Brain microvascular endothelial cell (primary cell): ENCODE results near the gene EVX1.

Source experiments
- DNase-seq: peaks from one replicate; pipeline ENCODE4 v3.0.0-alpha.2; 2020
- H3K27ac ChIP-seq: fragments of 250-450 bp; sonication (Bioruptor Pico); 2 replicates; pipeline ENCODE4 v1.5.1; 2020; ENCODE audit warnings: mild to moderate bottlenecking, moderate library complexity
- H3K27me3 ChIP-seq: fragments of 250-450 bp; sonication (Bioruptor Pico); replicated peaks from 2 replicates; pipeline ENCODE4 v1.5.1; 2020; ENCODE audit warnings: mild to moderate bottlenecking
- H3K36me3 ChIP-seq: fragments of 250-450 bp; sonication (Bioruptor Pico); replicated peaks from 2 replicates; pipeline ENCODE4 v1.5.1; 2020; ENCODE audit warnings: mild to moderate bottlenecking
- H3K4me3 ChIP-seq: 2 replicates; pipeline ENCODE4 v1.5.1; 2011; ENCODE audit warnings: low read depth, mild to moderate bottlenecking, control low read depth, low read length, moderate library complexity
- in situ Hi-C: cut with HindIII; loops from 2 replicates; pipeline ENCODE4 v1.10.0; 2017; ENCODE audit warnings: low sequenced_read_pairs, low pct_ligation_motif_present
- TF ChIP-seq, protein P1 (sequence below): IDR thresholded peaks from 2 replicates; pipeline ENCODE4 v1.5.1; 2011; ENCODE audit warnings: low read depth, mild to moderate bottlenecking, moderate library complexity, low read length, control low read depth, inconsistent platforms; ENCODE audit errors: missing control alignments

The EVX1 gene

DNA sequence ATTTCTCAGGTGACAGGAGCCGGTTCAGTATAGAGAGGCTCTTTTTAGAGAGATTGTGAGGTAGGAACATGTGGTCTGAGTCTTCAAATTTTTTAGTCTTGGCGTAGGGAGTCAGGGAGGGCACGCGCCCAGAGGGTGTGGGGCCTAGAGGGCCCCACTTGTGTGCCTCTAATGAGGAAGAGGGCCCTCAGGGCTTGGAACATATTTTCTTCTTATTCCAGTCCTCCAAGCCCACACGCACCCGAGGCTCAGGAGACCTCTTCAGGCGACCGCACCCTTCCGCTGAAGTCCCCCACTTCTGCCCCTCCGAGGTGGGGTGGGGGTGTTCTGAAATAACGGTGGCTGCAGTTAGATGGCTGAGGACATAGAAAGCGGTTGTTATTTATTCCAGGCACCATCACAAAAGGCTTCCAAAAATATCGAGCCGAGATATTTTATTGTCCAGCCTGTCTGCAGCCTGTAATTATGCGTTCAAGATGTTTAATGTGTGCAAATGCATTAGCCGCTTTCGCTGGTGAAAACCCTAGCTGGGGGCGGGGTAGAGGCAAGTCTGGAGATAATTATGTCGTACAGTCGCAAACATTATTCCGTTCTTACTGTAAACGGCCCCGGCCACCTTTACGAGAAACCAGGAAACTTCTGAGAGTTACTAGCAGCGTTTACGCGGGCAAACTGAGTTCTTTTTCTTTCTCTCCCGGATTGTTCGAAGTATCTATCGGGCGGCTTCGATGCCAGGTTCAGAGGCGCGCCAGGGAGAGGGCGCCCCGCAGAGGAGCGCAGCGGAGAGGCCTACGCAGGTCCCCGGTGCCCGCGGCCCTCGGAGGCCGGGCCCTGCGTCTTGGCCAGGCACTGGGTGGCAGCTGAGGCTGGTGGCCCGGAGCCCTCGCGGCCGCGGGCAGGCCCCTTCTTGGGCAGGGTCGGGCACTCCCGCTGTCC lies 29.8 kb upstream of the EVX1 start:
- in situ Hi-C loops, result loop anchor here (25.0 kb wide), 1 partner anchor 375 kb away; no protein-coding TSS in a partner anchor

DNA sequence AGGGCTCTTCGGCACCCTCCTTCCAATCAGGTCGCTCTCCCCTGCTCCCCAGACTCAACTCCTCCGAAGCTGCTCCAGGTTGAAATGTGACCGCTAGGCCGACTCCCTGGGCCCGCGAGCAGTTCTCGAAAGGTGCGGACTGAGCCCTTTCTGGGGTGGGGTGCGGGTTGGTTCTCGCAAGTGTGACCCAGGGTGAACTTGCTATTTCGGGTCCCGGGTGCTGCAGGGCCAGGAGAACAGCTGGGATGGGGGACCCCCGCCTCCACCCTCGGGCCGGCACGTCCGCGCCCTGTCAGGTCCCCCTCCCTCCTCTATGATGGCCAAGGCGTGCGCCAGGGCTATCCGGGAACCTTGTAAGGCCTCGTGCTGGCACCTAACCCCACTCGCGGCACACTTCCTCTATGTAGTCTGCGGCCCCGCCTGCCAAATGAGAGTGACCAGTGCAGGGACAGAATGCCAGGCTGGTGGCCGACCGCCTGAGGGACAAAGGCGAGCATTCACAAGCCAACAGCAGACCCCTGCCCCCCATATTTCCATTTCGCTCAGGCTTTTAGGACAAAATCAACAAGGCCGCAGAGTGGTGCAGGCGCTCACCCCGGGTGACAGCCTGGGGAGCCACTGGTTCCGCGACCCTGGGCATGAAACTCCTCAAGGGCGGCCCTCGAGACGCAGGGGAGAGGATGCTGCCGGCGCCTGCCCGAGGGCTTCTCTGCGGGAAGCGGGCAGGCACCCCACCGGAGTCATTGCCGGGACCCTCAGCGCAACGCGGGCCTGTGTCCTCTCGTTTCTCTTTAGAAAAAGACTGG lies 29.0 kb upstream of the EVX1 start:
- TF ChIP-seq, protein P1, sequence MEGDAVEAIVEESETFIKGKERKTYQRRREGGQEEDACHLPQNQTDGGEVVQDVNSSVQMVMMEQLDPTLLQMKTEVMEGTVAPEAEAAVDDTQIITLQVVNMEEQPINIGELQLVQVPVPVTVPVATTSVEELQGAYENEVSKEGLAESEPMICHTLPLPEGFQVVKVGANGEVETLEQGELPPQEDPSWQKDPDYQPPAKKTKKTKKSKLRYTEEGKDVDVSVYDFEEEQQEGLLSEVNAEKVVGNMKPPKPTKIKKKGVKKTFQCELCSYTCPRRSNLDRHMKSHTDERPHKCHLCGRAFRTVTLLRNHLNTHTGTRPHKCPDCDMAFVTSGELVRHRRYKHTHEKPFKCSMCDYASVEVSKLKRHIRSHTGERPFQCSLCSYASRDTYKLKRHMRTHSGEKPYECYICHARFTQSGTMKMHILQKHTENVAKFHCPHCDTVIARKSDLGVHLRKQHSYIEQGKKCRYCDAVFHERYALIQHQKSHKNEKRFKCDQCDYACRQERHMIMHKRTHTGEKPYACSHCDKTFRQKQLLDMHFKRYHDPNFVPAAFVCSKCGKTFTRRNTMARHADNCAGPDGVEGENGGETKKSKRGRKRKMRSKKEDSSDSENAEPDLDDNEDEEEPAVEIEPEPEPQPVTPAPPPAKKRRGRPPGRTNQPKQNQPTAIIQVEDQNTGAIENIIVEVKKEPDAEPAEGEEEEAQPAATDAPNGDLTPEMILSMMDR, result no peak
- peaks cover 88% of the 10 kb centered on the region for H3K27me3 ChIP-seq

More for the DNA sequence above, 29.8 kb upstream of the EVX1 start:
- H3K27me3 ChIP-seq, result peaks cover 95% of the 10 kb centered on the region
- DNase-seq, result no peak
- TF ChIP-seq, protein P1, result no peak
- no peak overlapping the region for H3K27ac ChIP-seq
- no peaks in the 10 kb centered on the region for H3K36me3 ChIP-seq
- no peak overlapping the region for H3K4me3 ChIP-seq

DNA sequence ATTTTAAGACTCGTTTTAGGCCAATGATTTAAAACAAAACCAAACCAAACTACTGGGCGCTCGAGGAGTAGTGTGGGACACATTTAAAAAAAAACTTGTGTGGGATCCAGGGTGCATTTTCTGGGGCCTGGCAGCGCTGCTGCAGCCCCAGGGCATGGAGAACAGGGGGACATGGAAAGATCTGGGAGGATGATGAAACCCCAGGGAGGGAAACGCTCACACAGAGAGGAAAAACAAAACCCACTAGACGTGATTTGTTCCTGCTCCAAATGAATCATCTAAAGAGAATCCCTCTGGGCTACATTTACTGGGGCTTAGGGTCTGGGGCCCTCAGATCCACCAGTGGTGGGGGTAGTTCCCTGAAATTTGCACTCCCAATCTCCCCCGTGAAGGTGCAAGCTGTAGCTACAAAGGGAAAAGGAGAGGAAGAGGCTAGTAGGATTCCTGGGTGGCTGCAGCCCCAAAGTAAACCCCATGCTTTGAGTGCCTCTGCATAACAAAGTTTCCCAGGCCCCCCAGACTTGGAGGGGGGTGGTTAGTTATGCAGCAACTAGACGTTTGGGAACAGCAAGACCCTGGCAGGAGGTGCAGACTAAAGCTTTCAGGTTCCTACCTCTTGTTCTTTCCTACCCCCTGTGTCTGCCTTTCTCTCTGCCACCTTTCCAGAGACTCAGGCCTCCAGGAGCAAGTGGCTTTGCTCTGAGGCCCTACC lies 28.2 kb upstream of the EVX1 start:
- TF ChIP-seq, protein P1, result no peak
- peaks cover 85% of the 10 kb centered on the region for H3K27me3 ChIP-seq
- no peaks in the 10 kb centered on the region for H3K36me3 ChIP-seq
- H3K27ac ChIP-seq, result no peak overlapping the region
- no peak overlapping the region for H3K4me3 ChIP-seq
- in situ Hi-C loops, result loop anchor here (25.0 kb wide), 1 partner anchor 373 kb away; no protein-coding TSS in a partner anchor
- DNase-seq, result no peak

More for the DNA sequence above, 29.0 kb upstream of the EVX1 start:
- no peak overlapping the region for H3K4me3 ChIP-seq
- no peaks in the 10 kb centered on the region for H3K36me3 ChIP-seq
- in situ Hi-C loops, result loop anchor here (25.0 kb wide), 1 partner anchor 374 kb away; no protein-coding TSS in a partner anchor
- DNase-seq, result no peak
- H3K27ac ChIP-seq, result no peak overlapping the region

DNA sequence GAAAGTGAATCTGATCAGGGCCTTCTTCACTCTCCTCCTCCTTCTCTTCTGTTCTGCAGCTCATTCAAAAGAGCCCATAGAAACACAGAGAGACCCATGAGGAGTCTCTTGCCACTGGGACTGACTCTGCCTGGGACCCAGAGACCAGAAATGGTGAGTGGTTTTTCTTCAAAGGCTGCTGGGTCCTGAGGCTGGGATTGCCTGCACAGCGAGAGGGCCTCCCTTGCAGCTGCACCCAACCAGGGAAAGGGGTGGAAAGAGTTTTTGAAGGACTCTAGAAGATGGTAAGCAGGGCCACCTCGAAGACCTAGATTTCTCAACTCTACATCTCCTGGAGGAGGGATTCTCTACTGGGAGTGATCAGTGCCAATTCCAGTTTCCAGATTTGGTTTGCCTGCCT lies 27.2 kb upstream of the EVX1 start:
- Histone ChIP-seq H3K36me3 (no peaks in the 10 kb centered on the region), H3K27ac (no peak overlapping the region), H3K4me3 (no peak overlapping the region), H3K27me3 (peaks cover 88% of the 10 kb centered on the region)
- no peak for DNase-seq
- TF ChIP-seq, protein P1, result no peak
- in situ Hi-C loops, result loop anchor here (25.0 kb wide), 1 partner anchor 372 kb away; no protein-coding TSS in a partner anchor

DNA sequence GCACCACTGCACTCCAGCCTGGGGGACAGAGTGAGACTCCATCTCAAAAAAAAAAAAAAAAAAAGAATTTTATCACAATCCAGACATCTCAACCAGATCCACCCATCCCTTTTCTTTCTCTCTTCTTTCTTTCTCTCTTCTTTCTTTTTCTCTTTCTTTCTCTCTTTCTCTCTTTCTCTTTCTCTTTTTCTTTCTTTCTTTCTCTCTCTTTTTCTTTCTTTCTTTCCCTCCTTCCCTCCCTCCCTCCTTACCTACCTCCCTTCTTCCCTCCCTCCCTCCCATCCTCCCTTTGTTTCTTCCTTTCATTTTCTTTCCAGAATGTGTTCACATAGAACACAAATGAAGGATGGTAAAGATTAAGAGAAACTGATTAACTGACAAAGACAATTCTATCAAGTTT lies 24.7 kb upstream of the EVX1 start:
- in situ Hi-C loops, result loop anchor here (25.0 kb wide), 1 partner anchor 369 kb away; no protein-coding TSS in a partner anchor
- no peak for DNase-seq
- H3K27ac ChIP-seq, result no peak overlapping the region
- TF ChIP-seq, protein P1, result no peak
- H3K27me3 ChIP-seq, result peaks cover 85% of the 10 kb centered on the region
- H3K36me3 ChIP-seq, result no peaks in the 10 kb centered on the region
- no peak overlapping the region for H3K4me3 ChIP-seq
